H9 (cell line): ENCODE measurements around the gene TSPAN18. TPM values are rescaled to one million over a fixed set of nuclear protein-coding genes. Genes with fewer than 3 reads are reported as not detected.

ENCODE experiments used
- DNase-seq: peaks from one replicate; pipeline ENCODE4 v3.0.0-alpha.2; 2017
- H2AFZ ChIP-seq: one replicate; pipeline ENCODE4 v1.6.1; 2013; ENCODE audit warnings: mild to moderate bottlenecking, low read length, control low read depth, moderate library complexity
- H2AK5ac ChIP-seq: 2 replicates; pipeline ENCODE4 v1.6.1; 2013; ENCODE audit warnings: low read length, control low read depth, mixed read lengths; ENCODE audit not compliant: insufficient read length
- H2BK120ac ChIP-seq: one replicate; pipeline ENCODE4 v1.6.1; 2013; ENCODE audit warnings: low read depth, mild to moderate bottlenecking, low read length, control low read depth, inconsistent platforms; ENCODE audit not compliant: poor library complexity, severe bottlenecking
- H2BK12ac ChIP-seq: 2 replicates; pipeline ENCODE4 v1.6.1; 2013; ENCODE audit warnings: low read length, control low read depth, mixed read lengths, low read depth; ENCODE audit not compliant: insufficient read length
- H2BK15ac ChIP-seq: 2 replicates; pipeline ENCODE4 v1.6.1; 2013; ENCODE audit warnings: low read depth, low read length, control low read depth
- H2BK20ac ChIP-seq: one replicate; pipeline ENCODE4 v1.6.1; 2013; ENCODE audit warnings: low read depth, mild to moderate bottlenecking, low read length, control low read depth, inconsistent platforms; ENCODE audit not compliant: poor library complexity, severe bottlenecking
- H2BK5ac ChIP-seq: 2 replicates; pipeline ENCODE4 v1.6.1; 2013; ENCODE audit warnings: low read length, control low read depth, mixed read lengths; ENCODE audit not compliant: insufficient read length
- H3K14ac ChIP-seq: 2 replicates; pipeline ENCODE4 v1.6.1; 2013; ENCODE audit warnings: low read length, control low read depth; ENCODE audit not compliant: insufficient read depth
- H3K18ac ChIP-seq: 2 replicates; pipeline ENCODE4 v1.6.1; 2013; ENCODE audit warnings: low read depth, mild to moderate bottlenecking, mixed read lengths, low read length, control low read depth; ENCODE audit not compliant: insufficient read length
- H3K23ac ChIP-seq: 2 replicates; pipeline ENCODE4 v1.6.1; 2013; ENCODE audit warnings: low read length, control low read depth, mixed read lengths, low read depth; ENCODE audit not compliant: insufficient read length
- H3K23me2 ChIP-seq: 2 replicates; pipeline ENCODE4 v1.6.1; 2013; ENCODE audit warnings: low read depth, mild to moderate bottlenecking, mixed read lengths, low read length, control low read depth; ENCODE audit not compliant: insufficient read length, poor library complexity, severe bottlenecking
- H3K27ac ChIP-seq: 2 replicates; pipeline ENCODE4 v1.5.1; 2013; ENCODE audit warnings: low read length, control low read depth, mixed read lengths, low read depth; ENCODE audit not compliant: insufficient read length
- H3K27me3 ChIP-seq: 2 replicates; pipeline ENCODE4 v1.6.1; 2013; ENCODE audit warnings: low read length, control low read depth, inconsistent platforms; ENCODE audit not compliant: insufficient read depth
- H3K4ac ChIP-seq: 2 replicates; pipeline ENCODE4 v1.6.1; 2013; ENCODE audit warnings: low read depth, mild to moderate bottlenecking, control low read depth, inconsistent platforms, low read length, moderate library complexity
- H3K4me1 ChIP-seq: 2 replicates; pipeline ENCODE4 v1.6.1; 2013; ENCODE audit warnings: low read length, control low read depth, inconsistent platforms; ENCODE audit not compliant: insufficient read depth
- H3K4me2 ChIP-seq: 2 replicates; pipeline ENCODE4 v1.6.1; 2013; ENCODE audit warnings: low read length, control low read depth, mixed read lengths; ENCODE audit not compliant: insufficient read length, insufficient read depth
- H3K56ac ChIP-seq: 2 replicates; pipeline ENCODE4 v1.6.1; 2013; ENCODE audit warnings: low read depth, mild to moderate bottlenecking, mixed read lengths, low read length, control low read depth; ENCODE audit not compliant: insufficient read length
- H3K79me1 ChIP-seq: 2 replicates; pipeline ENCODE4 v1.6.1; 2013; ENCODE audit warnings: low read depth, mild to moderate bottlenecking, moderate library complexity, low read length, control low read depth, inconsistent platforms; ENCODE audit not compliant: insufficient read depth, poor library complexity, severe bottlenecking
- H3K79me2 ChIP-seq: 2 replicates; pipeline ENCODE4 v1.6.1; 2013; ENCODE audit warnings: low read length, control low read depth, inconsistent platforms; ENCODE audit not compliant: insufficient read depth
- H3K9ac ChIP-seq: 2 replicates; pipeline ENCODE4 v1.6.1; 2013; ENCODE audit warnings: low read length, control low read depth, mixed read lengths; ENCODE audit not compliant: insufficient read length; ENCODE audit errors: extremely low read depth
- H3K9me3 ChIP-seq: one replicate; pipeline ENCODE4 v1.6.1; 2013; ENCODE audit warnings: low read depth, low read length, inconsistent platforms; ENCODE audit not compliant: control insufficient read depth
- H3T11ph ChIP-seq: one replicate; pipeline ENCODE4 v1.6.1; 2013; ENCODE audit warnings: mild to moderate bottlenecking, low read length, control low read depth, inconsistent platforms
- H4K20me1 ChIP-seq: one replicate; pipeline ENCODE4 v1.6.1; 2013; ENCODE audit not compliant: control insufficient read depth, insufficient read length, insufficient read depth
- H4K5ac ChIP-seq: 2 replicates; pipeline ENCODE4 v1.6.1; 2013; ENCODE audit warnings: low read depth, mild to moderate bottlenecking, mixed read lengths, low read length, control low read depth; ENCODE audit not compliant: insufficient read length
- H4K8ac ChIP-seq: replicated peaks from 2 replicates; pipeline ENCODE4 v1.6.1; 2013; ENCODE audit warnings: low read length, control low read depth, mixed read lengths, low read depth; ENCODE audit not compliant: insufficient read length
- H4K91ac ChIP-seq: 2 replicates; pipeline ENCODE4 v1.6.1; 2013; ENCODE audit warnings: low read depth, mild to moderate bottlenecking, moderate library complexity, mixed read lengths, low read length, control low read depth; ENCODE audit not compliant: insufficient read length
- H3K27ac Mint-ChIP-seq, 3 experiments: 2 replicates in 2 of 3; 3 replicates in 1 of 3; pipeline ENCODE4 v1.8.0; 2020 to 2021; ENCODE audit warnings: mixed read lengths in 3 of 3, mild to moderate bottlenecking in 1 of 3, moderate library complexity in 1 of 3
- H3K27me3 Mint-ChIP-seq: 2 replicates; pipeline ENCODE4 v1.8.0; 2021; ENCODE audit warnings: low read depth, mild to moderate bottlenecking, moderate library complexity, mixed read lengths
- H3K36me3 Mint-ChIP-seq, 3 experiments: 2 replicates in 2 of 3; 3 replicates in 1 of 3; pipeline ENCODE4 v1.8.0; 2020 to 2021; ENCODE audit warnings: low read depth in 3 of 3, mixed read lengths in 3 of 3; ENCODE audit not compliant: insufficient read depth in 1 of 3
- H3K4me1 Mint-ChIP-seq, 2 experiments: 2 replicates each; pipeline ENCODE4 v1.8.0; 2020; ENCODE audit warnings: mixed read lengths in 2 of 2
- H3K4me3 Mint-ChIP-seq, 2 experiments: 2 replicates in 1 of 2; 3 replicates in 1 of 2; pipeline ENCODE4 v1.8.0; 2020 to 2021; ENCODE audit warnings: mild to moderate bottlenecking in 2 of 2, mixed read lengths in 2 of 2, moderate library complexity in 1 of 2
- H3K9me3 Mint-ChIP-seq, 2 experiments: 2 replicates in 1 of 2; 3 replicates in 1 of 2; pipeline ENCODE4 v1.8.0; 2020; ENCODE audit warnings: mild to moderate bottlenecking in 2 of 2, mixed read lengths in 2 of 2, moderate library complexity in 1 of 2
- CTCF ChIP-seq: fragments of 200-600 bp; sonication (generic); conservative IDR thresholded peaks from 3 replicates; pipeline ENCODE4 v1.8.0; 2021; ENCODE audit warnings: antibody characterized with exemption, mild to moderate bottlenecking
- WGBS: extraction: QIAGEN DNeasy Blood & Tissue Kit; methylation state at CpG from one replicate; pipeline ENCODE4 v1.1.7; 2013; ENCODE audit warnings: missing lambda C conversion rate, low lambda C conversion rate, mixed read lengths; ENCODE audit not compliant: insufficient read length; ENCODE audit errors: extremely low coverage; 5-methylcytosine and 5-hydroxymethylcytosine counted together
- total RNA-seq: library from RNA; stranded (reverse); gene quantifications from 2 replicates; pipeline ENCODE4 v1.2.1, GENCODE V29; 2021

The TSPAN18 gene
- total RNA-seq, 1 experiment from 2014 or later, result 25.3 TPM

DNA sequence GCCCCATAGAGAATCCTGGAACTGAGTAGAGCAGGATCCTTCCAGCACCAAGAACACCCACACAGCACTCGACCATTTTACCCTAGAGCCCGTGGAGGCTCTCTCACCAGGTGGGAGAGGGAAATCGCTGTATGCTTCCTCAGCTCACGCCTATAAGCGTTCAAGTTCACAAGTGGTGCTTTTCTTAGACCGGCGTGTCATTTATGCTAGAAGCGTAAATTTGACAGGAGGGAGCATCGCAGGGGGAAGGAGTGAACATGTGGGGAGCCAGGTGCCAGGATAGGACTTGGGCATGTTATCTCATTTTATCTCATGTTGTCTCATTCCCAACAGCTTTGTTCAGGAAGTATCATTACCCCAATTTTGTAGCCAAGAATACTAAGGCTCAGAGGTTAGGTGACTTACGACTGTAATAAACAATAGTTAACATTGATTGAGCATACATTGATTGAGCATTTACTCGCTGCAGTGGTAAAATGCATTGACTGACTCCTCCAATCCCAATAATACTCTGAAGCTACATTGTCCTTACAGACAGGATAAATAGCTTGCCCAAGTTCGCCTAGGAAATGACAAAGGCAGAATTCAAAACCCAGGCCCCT lies 243.0 kb downstream of the TSPAN18 start:
- no CpG with 5 or more reads among the region's 12 CpGs for WGBS
- no peak overlapping the region for H3K4me3 Mint-ChIP-seq
- Histone ChIP-seq H3K79me2 (no peaks in the 10 kb centered on the region), H2AK5ac (no peak overlapping the region), H3K4me1 (no peaks in the 10 kb centered on the region; the same call in 1 of the 2 replicates), H3K9ac (no peak overlapping the region), H3K79me1 (no peaks in the 10 kb centered on the region), H4K91ac (no peak overlapping the region), H2AFZ (no peak overlapping the region), H2BK15ac (no peak overlapping the region), H3K18ac (no peak overlapping the region), H3K56ac (no peak overlapping the region), H2BK12ac (no peak overlapping the region), H3K23ac (no peak overlapping the region), H3K27ac (no peak overlapping the region), H2BK120ac (no peak overlapping the region), H4K5ac (no peak overlapping the region), H3K27me3 (peaks cover 2% of the 10 kb centered on the region; the same call in 1 of the 2 replicates), H4K8ac (no peak overlapping the region), H3K4ac (no peak overlapping the region), H3K9me3 (no peaks in the 10 kb centered on the region), H2BK20ac (no peak overlapping the region), H3K14ac (no peak overlapping the region), H3K23me2 (no peaks in the 10 kb centered on the region), H3T11ph (no peak overlapping the region), H2BK5ac (no peak overlapping the region), H3K4me2 (no peak overlapping the region), H4K20me1 (no peaks in the 10 kb centered on the region)
- H3K27ac Mint-ChIP-seq, result no peak overlapping the region
- no peaks in the 10 kb centered on the region for H3K9me3 Mint-ChIP-seq
- peaks cover 4% of the 10 kb centered on the region for H3K27me3 Mint-ChIP-seq
- DNase-seq, result no peak
- H3K4me1 Mint-ChIP-seq, result peaks cover 46 to 47% of the 10 kb centered on the region in 2 experiments
- TF ChIP-seq CTCF, result no peak
- no peaks in the 10 kb centered on the region for H3K36me3 Mint-ChIP-seq
